ENCODE measurements around the gene PTCD2.

Gene PTCD2

GRCh38 chr5:72347801-72348308 is 27.7 kb downstream of the PTCD2 start:
- DNase-seq (ENCODE audit: low read depth in 2 of 2) = no peak

DNA sequence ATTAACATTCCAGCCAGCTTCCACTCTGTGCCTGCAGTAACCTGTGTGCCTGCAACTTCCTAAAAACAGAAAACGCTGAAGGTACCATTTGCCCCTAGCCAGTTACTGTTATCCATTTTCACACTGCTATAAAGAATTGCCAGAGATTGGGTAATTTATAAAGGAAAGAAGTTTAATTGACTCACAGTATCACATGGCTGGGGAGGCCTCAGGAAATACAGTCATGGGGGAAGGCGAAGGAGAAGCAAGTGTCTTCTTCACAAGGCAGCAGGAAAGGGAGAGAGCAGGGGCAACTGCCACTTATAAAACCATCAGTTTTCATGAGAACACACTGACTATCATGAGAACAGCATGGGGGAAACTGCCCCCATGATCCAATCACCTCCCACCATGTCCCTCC is 31.2 kb downstream of the PTCD2 start:
- no peak for DNase-seq (ENCODE audit: low read depth in 2 of 2)

DNA sequence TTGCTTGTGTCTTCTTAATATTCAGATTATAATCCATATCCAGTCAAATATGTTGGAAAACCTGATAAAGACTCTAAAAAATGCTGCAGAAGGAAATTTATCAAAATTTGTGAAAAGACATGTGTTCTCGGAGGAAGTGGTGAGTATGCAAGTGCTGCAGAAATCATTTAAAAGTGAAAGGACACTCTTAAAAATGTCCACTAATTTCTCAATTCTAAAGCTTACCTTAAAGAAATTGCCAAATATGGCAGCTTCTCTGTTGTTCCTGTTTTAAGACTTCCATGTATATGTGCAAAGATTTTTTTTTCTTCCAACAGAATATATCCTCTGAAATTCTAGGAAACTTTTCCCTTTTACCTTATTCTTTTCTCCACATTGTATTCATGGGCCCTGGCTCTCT is 32.4 kb downstream of the PTCD2 start:
- DNase-seq (ENCODE audit: low read depth in 2 of 2) = no peak

GRCh38 chr5:72353046-72353445 is 32.9 kb downstream of the PTCD2 start:
- no peak for DNase-seq (ENCODE audit: low read depth in 2 of 2)

GRCh38 chr5:72355706-72356299 is 35.6 kb downstream of the PTCD2 start:
- no peak for DNase-seq (ENCODE audit: low read depth in 2 of 2)

GRCh38 chr5:72356361-72356760 is 36.2 kb downstream of the PTCD2 start:
- no peak for DNase-seq (ENCODE audit: low read depth in 2 of 2)

- no peak for DNase-seq (ENCODE audit: low read depth in 2 of 2)
Measured at GRCh38 chr5:72358925-72359324, 38.8 kb downstream of the PTCD2 start.

DNA sequence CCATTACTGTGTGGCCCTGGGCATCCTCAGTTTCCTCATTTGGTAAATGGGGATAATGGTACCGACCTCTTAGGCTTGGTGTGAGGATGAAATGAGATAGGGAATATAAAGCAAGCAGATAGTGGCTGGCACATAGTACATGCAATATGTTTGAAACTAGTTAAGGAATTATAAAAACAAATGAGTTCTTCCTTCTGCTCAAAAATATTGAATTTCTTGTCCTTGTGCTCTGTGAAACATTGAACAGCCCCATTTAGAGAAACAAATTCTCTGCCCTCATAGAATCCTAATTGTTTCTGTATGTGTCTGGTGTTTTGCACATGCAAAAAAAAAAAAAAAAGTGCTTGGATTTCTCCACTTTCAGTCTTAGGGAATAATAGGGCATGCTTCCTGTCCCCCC is 39.7 kb downstream of the PTCD2 start:
- DNase-seq (ENCODE audit: low read depth in 2 of 2) = no peak

DNA sequence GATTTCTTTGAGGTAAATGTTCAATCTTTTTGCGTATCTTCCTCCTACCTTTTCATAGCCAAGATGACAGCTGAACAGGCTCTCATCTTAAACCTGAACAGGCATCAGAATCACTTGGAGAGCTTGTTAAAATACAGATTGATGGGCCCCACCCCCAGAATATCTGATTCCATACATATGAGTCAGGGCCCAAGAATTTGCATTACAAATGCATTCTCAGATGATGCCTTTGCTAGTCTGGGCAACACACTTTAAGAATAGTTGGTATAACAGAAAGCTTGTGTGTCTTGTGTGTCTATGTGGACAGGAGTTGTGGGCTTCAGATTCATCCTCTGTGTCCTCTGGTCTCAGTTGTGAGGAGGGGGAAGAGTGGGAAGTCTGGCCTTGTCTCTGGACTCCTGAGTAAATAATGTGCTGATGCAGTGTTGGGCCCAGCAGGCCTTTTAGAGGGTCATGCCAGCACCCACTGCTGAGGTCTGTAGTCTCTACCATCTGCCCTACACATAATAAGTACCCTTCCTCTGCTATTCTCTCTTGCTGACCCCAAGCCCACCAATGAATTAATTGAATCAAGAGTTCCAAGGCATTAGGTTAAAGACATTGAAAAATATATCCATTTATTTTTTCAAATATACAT is 43.1 kb downstream of the PTCD2 start:
- no peak for DNase-seq (ENCODE audit: low read depth in 2 of 2)

DNA sequence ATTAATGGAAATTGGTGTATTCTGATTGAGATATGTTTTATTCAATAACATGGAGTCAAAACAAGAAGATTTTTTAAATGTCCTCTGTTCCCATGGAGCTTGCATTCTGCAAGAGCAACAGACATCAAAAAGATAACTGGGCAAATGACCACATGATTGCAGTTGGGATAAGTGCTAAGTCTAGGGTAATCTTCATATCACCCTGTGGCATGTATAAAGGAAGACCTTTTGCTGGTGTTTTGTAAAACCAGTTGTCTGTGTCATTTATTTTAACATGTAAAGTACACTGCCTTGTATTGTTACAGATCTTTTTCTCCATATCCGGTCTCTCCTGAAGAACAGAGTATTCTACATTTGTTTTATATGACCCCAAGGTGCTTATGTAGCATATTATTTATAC is 44.0 kb downstream of the PTCD2 start:
- DNase-seq (ENCODE audit: low read depth in 2 of 2) = no peak

GRCh38 chr5:72364951-72365350 is 44.8 kb downstream of the PTCD2 start:
- DNase-seq (ENCODE audit: low read depth in 2 of 2) = no peak

DNA sequence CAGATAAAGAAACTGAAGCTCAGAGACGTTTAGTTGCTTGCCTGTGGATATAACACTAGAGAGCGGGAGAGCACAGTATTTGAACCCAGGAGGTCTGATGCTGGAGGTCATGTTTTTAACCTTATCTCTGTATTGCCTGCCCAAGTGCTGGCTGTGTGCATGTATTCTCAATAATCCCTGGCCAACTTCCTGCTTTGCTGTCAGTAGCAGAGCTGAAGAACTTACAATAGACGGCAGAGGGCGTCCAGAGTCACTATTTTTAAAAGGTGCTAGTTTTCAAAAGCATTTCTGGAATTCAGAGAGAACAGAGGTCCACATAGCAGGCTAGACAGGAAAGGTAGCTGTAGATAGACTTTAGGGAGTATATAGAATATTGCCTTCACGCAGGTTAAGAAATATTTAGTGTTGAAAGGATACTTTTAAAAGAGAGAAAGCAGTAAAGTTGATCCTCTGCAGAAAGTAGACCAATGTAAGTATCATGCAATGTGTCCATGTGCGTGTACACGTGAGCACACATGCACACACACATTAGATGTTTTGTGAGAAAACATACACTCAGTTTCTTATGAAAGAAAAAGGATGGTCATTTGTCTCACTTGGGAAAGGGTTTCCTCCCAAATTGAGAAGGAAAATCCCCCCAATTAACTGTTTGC is 46.3 kb downstream of the PTCD2 start:
- DNase-seq (ENCODE audit: low read depth in 2 of 2) = no peak

DNA sequence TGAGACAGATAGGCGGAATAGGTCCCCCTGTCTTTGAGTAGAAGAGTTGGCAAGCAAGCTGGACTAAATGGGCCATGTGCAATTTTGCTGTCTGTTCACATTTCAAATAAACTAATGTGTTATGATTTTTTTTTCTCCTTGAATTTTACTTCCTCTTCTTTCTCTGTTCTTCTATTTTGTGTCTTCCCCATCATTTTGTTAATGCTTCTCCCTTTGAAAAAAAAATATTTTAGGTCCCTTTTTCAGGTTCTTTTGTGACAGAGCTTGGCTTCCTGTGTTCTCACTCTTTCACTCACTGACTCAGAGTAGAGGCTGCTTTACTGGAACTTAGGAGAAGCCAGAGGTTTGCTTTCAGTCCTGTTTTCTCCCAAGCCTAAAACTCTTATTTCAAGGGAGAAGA is 48.1 kb downstream of the PTCD2 start:
- no peak for DNase-seq (ENCODE audit: low read depth in 2 of 2)

- DNase-seq (ENCODE audit: low read depth in 2 of 2) = no peak
Measured at GRCh38 chr5:72369301-72369700, 49.1 kb downstream of the PTCD2 start.

DNA sequence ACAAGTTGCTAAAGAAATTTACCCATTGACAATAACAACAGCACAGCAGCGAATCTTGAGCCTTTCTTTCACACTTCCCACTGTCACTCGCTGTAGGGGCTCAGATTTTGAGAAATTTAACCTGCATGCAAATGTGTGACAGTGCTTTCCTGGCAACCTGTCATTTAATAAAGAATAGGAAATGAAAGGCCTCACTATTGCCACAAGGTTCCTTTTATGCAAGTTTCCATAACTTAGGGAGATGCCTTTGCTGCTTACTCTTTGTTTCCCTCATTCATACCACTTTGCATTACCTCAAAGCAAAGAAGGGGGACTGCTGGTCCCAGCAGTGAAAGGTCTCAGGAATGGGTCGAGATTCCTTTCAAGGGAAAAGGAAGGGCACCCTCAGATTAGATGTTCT is 49.5 kb downstream of the PTCD2 start:
- no peak for DNase-seq (ENCODE audit: low read depth in 2 of 2)

- no peak for DNase-seq (ENCODE audit: low read depth in 2 of 2)
Measured at GRCh38 chr5:72372331-72372730, 52.2 kb downstream of the PTCD2 start.

GRCh38 chr5:72372923-72373322 is 52.8 kb downstream of the PTCD2 start:
- DNase-seq (ENCODE audit: low read depth in 2 of 2) = no peak

GRCh38 chr5:72374844-72375243 is 54.7 kb downstream of the PTCD2 start:
- no peak for DNase-seq (ENCODE audit: low read depth in 2 of 2)

GRCh38 chr5:72376381-72376780 is 56.2 kb downstream of the PTCD2 start:
- DNase-seq (ENCODE audit: low read depth in 2 of 2) = no peak

- no peak for DNase-seq (ENCODE audit: low read depth in 2 of 2)
Measured at GRCh38 chr5:72377910-72378638, 57.9 kb downstream of the PTCD2 start.

- DNase-seq (ENCODE audit: low read depth in 2 of 2) = no peak
Measured at GRCh38 chr5:72378639-72379289, 58.6 kb downstream of the PTCD2 start.

DNA sequence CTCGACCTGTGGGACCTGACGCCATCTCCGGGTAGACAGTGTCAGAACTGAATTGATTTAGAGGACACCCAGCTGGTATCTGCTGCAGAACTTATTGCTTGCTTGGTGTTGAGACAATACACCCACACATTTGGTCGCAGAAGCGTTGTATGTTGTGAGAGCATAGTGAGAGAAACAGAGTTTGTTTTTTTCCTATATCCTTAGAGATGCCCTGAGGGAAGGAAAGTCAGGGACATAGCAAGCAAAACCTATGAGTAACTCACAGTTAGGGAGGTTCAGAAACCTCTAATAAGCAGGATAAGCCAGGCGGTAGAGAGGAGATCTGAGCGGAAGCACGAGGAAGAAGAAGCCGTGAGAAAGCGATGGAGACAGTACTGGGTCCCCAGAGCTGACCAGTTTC is 59.8 kb downstream of the PTCD2 start:
- no peak for DNase-seq (ENCODE audit: low read depth in 2 of 2)
